Right lobe of liver (tissue), 4 donors: ENCODE results near the gene PKD1.

Experiments
- CTCF ChIP-seq, 4 donors: fragments of 200-600 bp in 3 of 4; fragments of 450-650 bp in 1 of 4; IDR thresholded peaks; one replicate each; pipeline versions ENCODE4 v1.5.1 to v1.8.0; 2016 to 2022; ENCODE audit warnings: antibody characterized with exemption in 4 of 4, mild to moderate bottlenecking in 2 of 4
- POLR2A ChIP-seq: fragments of 450-650 bp; IDR thresholded peaks from one replicate; pipeline ENCODE4 v1.6.1; 2017; ENCODE audit warnings: antibody characterized with exemption, mild to moderate bottlenecking
- donor health status: DM: no; HTN: no; CAD: no.
- donor health status: DM: no; HTN: no; CAD: no.
- donor health status: DM: no; HTN: yes; CAD: no.

DNA sequence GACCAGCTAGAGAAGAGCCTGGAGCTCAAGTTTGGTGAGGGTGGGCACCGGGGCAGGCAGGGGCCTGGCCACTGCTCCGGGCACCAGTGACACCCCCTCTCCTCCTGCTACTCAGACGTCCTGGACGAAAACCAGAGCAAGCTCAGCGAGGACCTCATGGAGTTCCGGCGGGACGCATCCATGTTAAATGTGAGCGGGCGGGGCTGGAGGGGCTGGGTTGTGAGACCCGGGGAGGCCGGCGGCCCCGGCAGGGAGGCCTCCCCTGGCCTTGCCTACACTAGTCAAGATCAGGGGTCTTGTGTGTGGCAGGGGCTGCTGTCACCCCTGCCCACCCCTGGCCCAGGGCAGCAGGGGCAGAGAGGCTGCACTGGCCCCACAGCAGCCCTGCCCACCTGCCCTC is 37.7 kb upstream of the PKD1 start:
- TF ChIP-seq POLR2A, result no peak
- TF ChIP-seq CTCF (IDR thresholded peaks at IDR 0.05), result no peak
